Brain microvascular endothelial cell (primary cell): ENCODE data around the gene TASP1.

Experiments
- DNase-seq: peaks from one replicate; pipeline ENCODE4 v3.0.0-alpha.2; 2020
- H3K27ac ChIP-seq: fragments of 250-450 bp; sonication (Bioruptor Pico); 2 replicates; pipeline ENCODE4 v1.5.1; 2020; ENCODE audit warnings: mild to moderate bottlenecking, moderate library complexity
- H3K27me3 ChIP-seq: fragments of 250-450 bp; sonication (Bioruptor Pico); replicated peaks from 2 replicates; pipeline ENCODE4 v1.5.1; 2020; ENCODE audit warnings: mild to moderate bottlenecking
- H3K36me3 ChIP-seq: fragments of 250-450 bp; sonication (Bioruptor Pico); replicated peaks from 2 replicates; pipeline ENCODE4 v1.5.1; 2020; ENCODE audit warnings: mild to moderate bottlenecking
- H3K4me3 ChIP-seq: 2 replicates; pipeline ENCODE4 v1.5.1; 2011; ENCODE audit warnings: low read depth, mild to moderate bottlenecking, control low read depth, low read length, moderate library complexity
- CTCF ChIP-seq: IDR thresholded peaks from 2 replicates; pipeline ENCODE4 v1.5.1; 2011; ENCODE audit warnings: low read depth, mild to moderate bottlenecking, moderate library complexity, low read length, control low read depth, inconsistent platforms; ENCODE audit errors: missing control alignments
- in situ Hi-C: cut with HindIII; loops from 2 replicates; pipeline ENCODE4 v1.10.0; 2017; ENCODE audit warnings: low sequenced_read_pairs, low pct_ligation_motif_present

The TASP1 gene

GRCh38 chr20:13681248-13682125 is 42.8 kb upstream of the TASP1 start:
- Histone ChIP-seq H3K27me3 (peaks cover 2% of the 10 kb centered on the region), H3K4me3 (no peak overlapping the region), H3K36me3 (no peaks in the 10 kb centered on the region), H3K27ac (no peak overlapping the region)
- no peak for TF ChIP-seq CTCF
- in situ Hi-C loops: no loop called here
- no peak for DNase-seq

GRCh38 chr20:13678944-13679343 is 40.2 kb upstream of the TASP1 start:
- Histone ChIP-seq H3K36me3 (no peaks in the 10 kb centered on the region), H3K27me3 (peaks cover under 1% of the 10 kb centered on the region), H3K4me3 (no peak overlapping the region), H3K27ac (no peak overlapping the region)
- DNase-seq: no peak
- in situ Hi-C loops: no loop called here
- no peak for TF ChIP-seq CTCF

- TF ChIP-seq CTCF: no peak
- no peak for DNase-seq
- Histone ChIP-seq H3K27me3 (no peaks in the 10 kb centered on the region), H3K4me3 (no peak overlapping the region), H3K27ac (no peak overlapping the region), H3K36me3 (no peaks in the 10 kb centered on the region)
- in situ Hi-C loops: no loop called here
Measured at GRCh38 chr20:13677241-13677640, 38.5 kb upstream of the TASP1 start.

GRCh38 chr20:13676682-13677081 is 38.0 kb upstream of the TASP1 start:
- no peak overlapping the region for H3K4me3 ChIP-seq
- no peaks in the 10 kb centered on the region for H3K36me3 ChIP-seq
- DNase-seq: no peak
- H3K27ac ChIP-seq: no peak overlapping the region
- no peak for TF ChIP-seq CTCF
- no peaks in the 10 kb centered on the region for H3K27me3 ChIP-seq
- in situ Hi-C loops: no loop called here

DNA sequence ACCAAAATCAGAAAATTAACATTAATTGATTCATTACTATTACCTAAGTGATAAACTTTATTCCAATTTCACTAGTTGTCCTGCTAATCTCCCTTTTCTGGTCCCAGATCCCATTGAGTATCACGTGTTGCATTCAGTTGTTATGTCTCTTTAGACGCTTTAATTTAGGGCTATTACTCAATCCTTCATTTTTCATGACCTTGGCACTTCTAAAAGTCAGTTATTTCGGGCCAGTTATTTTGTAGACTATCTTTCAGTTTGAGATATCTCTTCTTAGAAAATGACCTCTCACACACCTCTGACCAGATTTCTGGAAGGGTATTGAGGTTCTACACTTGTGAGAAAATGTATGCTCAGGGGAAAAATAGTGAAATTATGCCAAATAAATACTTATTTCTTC is 34.0 kb upstream of the TASP1 start:
- no peak for TF ChIP-seq CTCF
- DNase-seq: no peak
- no peak overlapping the region for H3K27ac ChIP-seq
- in situ Hi-C loops: no loop called here
- no peaks in the 10 kb centered on the region for H3K36me3 ChIP-seq
- no peak overlapping the region for H3K4me3 ChIP-seq
- H3K27me3 ChIP-seq: no peaks in the 10 kb centered on the region
